Measurements from ENCODE around the gene SLAMF1. TPM values are rescaled to one million over a fixed set of nuclear protein-coding genes. Genes with fewer than 3 reads are reported as not detected.
A peak's percentile ranks its signal among the peaks of the same experiment; 100 is the strongest.

The SLAMF1 gene
- total and polyA plus RNA-seq, 2 donors (not counting 1 experiment from before 2014, with no cell fraction given), result 20.7 to 42.3 TPM

DNA sequence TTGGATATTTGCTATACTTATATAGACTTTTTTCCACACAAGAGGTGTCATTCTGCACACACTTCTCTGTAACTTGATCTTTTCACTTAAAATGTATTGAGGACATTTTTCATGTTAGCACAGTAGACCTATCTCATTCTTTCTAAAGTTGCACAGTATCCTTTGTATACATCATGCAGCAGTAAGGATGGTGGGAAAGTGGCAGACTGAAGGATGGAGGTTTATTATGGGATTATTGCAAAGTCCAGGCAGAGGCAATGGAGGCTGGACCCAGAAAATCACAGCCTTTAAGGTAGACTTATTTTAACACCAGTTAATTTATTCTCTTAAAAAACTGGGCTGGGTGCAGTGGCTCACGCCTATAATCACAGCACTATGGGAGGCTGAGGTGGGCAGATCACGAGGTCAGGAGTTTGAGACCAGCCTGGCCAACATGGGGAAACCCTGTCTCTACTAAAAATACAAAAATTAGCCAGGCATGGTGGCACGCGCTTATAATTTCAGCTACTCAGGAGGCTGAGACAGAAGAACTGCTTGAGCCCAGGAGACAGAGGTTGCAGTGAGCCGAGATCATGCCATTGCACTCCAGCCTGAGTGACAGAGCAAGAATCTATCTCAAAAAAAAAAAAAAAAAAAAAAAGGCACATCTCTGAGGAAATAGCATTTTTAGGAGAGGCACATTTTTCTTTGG is 25.8 kb downstream of the SLAMF1 start:
- Histone ChIP-seq H3K27me3 (replicated peaks in 1 of 4; ENCODE audit: control extremely low read depth in 1 of 4, control insufficient read depth in 3 of 4, insufficient read depth in 4 of 4, low read length in 3 of 4) (no peaks in the 10 kb centered on the region), H2AFZ (ENCODE audit: insufficient read depth, low read depth, low read length, poor library complexity, severe bottlenecking) (peak overlapping the region; percentile 1), H3K36me3 (replicated peaks in 1 of 2; ENCODE audit: control extremely low read depth in 1 of 2, control insufficient read depth in 1 of 2, extremely low read depth in 1 of 2, insufficient read depth in 2 of 2, low read length in 1 of 2) (peaks cover 0 to 49% of the 10 kb centered on the region in 2 experiments), H3K9me3 (ENCODE audit: control extremely low read depth in 1 of 3, control insufficient read depth in 2 of 3, insufficient read depth in 1 of 3, low read length in 2 of 3) (peaks cover 0 to 4% (median 0%) of the 10 kb centered on the region in 3 donors), H3K9ac (ENCODE audit: low read length) (peak overlapping the region; percentile 27), H3K27ac (ENCODE audit: low read length in 2 of 2) (peak overlapping the region; percentile 19 to 70), H3K79me2 (ENCODE audit: control insufficient read depth, insufficient read depth, low read length) (peaks cover 74% of the 10 kb centered on the region), H3K4me1 (ENCODE audit: control insufficient read depth in 2 of 2, insufficient read depth in 2 of 2, low read length in 2 of 2) (peaks cover 58 to 64% of the 10 kb centered on the region in 2 donors), H3K4me2 (replicated peaks; ENCODE audit: low read depth, low read length, poor library complexity, severe bottlenecking) (peak overlapping the region; percentile 57), H4K20me1 (ENCODE audit: control insufficient read depth, insufficient read depth, low read length, poor library complexity, severe bottlenecking) (no peaks in the 10 kb centered on the region), H3K4me3 (ENCODE audit: control extremely low read depth in 1 of 5, extremely low read depth in 1 of 5, insufficient read depth in 1 of 5, low read depth in 2 of 5, low read length in 4 of 5) (peak overlapping the region in 1 of 5 experiments; percentile 18)
- no peak for TF ChIP-seq EZH2 (IDR thresholded peaks at IDR 0.05; ENCODE audit: borderline replicate concordance, insufficient read depth, low read depth, low read length, poor library complexity, severe bottlenecking)
- TF ChIP-seq, protein P1, sequence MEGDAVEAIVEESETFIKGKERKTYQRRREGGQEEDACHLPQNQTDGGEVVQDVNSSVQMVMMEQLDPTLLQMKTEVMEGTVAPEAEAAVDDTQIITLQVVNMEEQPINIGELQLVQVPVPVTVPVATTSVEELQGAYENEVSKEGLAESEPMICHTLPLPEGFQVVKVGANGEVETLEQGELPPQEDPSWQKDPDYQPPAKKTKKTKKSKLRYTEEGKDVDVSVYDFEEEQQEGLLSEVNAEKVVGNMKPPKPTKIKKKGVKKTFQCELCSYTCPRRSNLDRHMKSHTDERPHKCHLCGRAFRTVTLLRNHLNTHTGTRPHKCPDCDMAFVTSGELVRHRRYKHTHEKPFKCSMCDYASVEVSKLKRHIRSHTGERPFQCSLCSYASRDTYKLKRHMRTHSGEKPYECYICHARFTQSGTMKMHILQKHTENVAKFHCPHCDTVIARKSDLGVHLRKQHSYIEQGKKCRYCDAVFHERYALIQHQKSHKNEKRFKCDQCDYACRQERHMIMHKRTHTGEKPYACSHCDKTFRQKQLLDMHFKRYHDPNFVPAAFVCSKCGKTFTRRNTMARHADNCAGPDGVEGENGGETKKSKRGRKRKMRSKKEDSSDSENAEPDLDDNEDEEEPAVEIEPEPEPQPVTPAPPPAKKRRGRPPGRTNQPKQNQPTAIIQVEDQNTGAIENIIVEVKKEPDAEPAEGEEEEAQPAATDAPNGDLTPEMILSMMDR (IDR thresholded peaks at IDR 0.05), result no peak
- POLR2A ChIA-PET, result interaction anchor here (0.7 kb wide), 3 partner anchors 12 to 95 kb away, joined by 5 to 10 read pairs (median 10); no protein-coding TSS in a partner anchor
- ATAC-seq (ENCODE audit: low read depth) (peak; percentile 16), DNase-seq (no peak)
- H3K9me3 Mint-ChIP-seq (ENCODE audit: insufficient read depth), result peaks cover 5% of the 10 kb centered on the region
- peak overlapping the region; percentile 80 for H3K4me3 Mint-ChIP-seq
- no peaks in the 10 kb centered on the region for H3K27me3 Mint-ChIP-seq
- WGBS (ENCODE audit: insufficient coverage), result 0% methylated on average over 2 of the region's 5 CpGs
- intact Hi-C loops (cut with micrococcal nuclease), result no loop called here
- H3K4me1 Mint-ChIP-seq, result peaks cover 76% of the 10 kb centered on the region
- H3K27ac Mint-ChIP-seq, result peak overlapping the region; percentile 81
- CTCF ChIA-PET, result interaction anchor here (0.6 to 10.0 kb wide), 8 partner anchors 9 to 192 kb away, joined by 3 to 76 read pairs (median 10); no protein-coding TSS in a partner anchor

DNA sequence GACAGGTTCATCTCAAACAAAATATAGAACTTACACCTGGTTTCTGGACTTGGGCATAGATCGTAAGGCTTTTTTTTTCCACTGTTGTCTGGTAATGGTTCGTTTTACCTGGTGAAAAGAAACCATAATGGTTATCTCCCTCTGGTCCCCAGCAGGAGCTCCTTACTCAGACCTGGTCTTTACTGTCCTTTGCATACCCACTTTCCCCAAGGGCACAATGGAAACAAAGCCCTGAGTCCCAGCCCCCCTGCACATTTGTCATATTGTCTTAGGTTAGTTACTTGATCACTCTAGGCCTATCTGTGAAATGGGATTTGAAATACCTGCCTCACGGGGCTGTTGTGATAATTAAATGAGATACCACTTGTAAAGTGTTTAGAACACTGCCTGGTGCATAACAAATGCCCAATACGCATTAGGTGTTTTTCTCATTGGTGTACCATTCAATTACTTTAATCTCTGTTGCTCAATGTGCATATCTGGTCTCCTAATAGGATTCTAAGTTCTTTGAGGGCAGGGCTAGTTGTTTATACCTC is 27.0 kb downstream of the SLAMF1 start:
- peaks cover 0 to 59% of the 10 kb centered on the region in 2 experiments for H3K36me3 ChIP-seq (replicated peaks in 1 of 2; ENCODE audit: control extremely low read depth in 1 of 2, control insufficient read depth in 1 of 2, extremely low read depth in 1 of 2, insufficient read depth in 2 of 2, low read length in 1 of 2)
- intact Hi-C loops (cut with micrococcal nuclease), result loop anchor here (2.0 kb wide), 1 partner anchor 55 kb away; no protein-coding TSS in a partner anchor
- Mint-ChIP-seq H3K27ac (no peak overlapping the region), H3K4me3 (peak overlapping the region; percentile 7), H3K4me1 (peaks cover 67% of the 10 kb centered on the region), H3K9me3 (ENCODE audit: insufficient read depth) (peaks cover 5% of the 10 kb centered on the region), H3K27me3 (no peaks in the 10 kb centered on the region)
- no peak overlapping the region for H3K27ac ChIP-seq (ENCODE audit: low read length in 2 of 2)
- ATAC-seq (ENCODE audit: low read depth) (no peak), DNase-seq (no peak)
- no peak overlapping the region for H3K4me2 ChIP-seq (replicated peaks; ENCODE audit: low read depth, low read length, poor library complexity, severe bottlenecking)
- H3K27me3 ChIP-seq (replicated peaks in 1 of 4; ENCODE audit: control extremely low read depth in 1 of 4, control insufficient read depth in 3 of 4, insufficient read depth in 4 of 4, low read length in 3 of 4), result no peaks in the 10 kb centered on the region
- no peak for TF ChIP-seq EZH2 (IDR thresholded peaks at IDR 0.05; ENCODE audit: borderline replicate concordance, insufficient read depth, low read depth, low read length, poor library complexity, severe bottlenecking)
- TF ChIP-seq, protein P1 (IDR thresholded peaks at IDR 0.05), result no peak
- ChIA-PET POLR2A (no interaction called here), CTCF (interaction anchor here (0.5 to 5.8 kb wide), 23 partner anchors 9 to 424 kb away, joined by 3 to 73 read pairs (median 4); partner anchors contain the start of gene SLAMF1)
- no peak overlapping the region for H2AFZ ChIP-seq (ENCODE audit: insufficient read depth, low read depth, low read length, poor library complexity, severe bottlenecking)
- H3K9ac ChIP-seq (ENCODE audit: low read length), result no peak overlapping the region
- H3K4me1 ChIP-seq (ENCODE audit: control insufficient read depth in 2 of 2, insufficient read depth in 2 of 2, low read length in 2 of 2), result peaks cover 45 to 52% of the 10 kb centered on the region in 2 donors
- peaks cover 61% of the 10 kb centered on the region for H3K79me2 ChIP-seq (ENCODE audit: control insufficient read depth, insufficient read depth, low read length)
- peaks cover 0 to 4% (median 0%) of the 10 kb centered on the region in 3 donors for H3K9me3 ChIP-seq (ENCODE audit: control extremely low read depth in 1 of 3, control insufficient read depth in 2 of 3, insufficient read depth in 1 of 3, low read length in 2 of 3)
- no peaks in the 10 kb centered on the region for H4K20me1 ChIP-seq (ENCODE audit: control insufficient read depth, insufficient read depth, low read length, poor library complexity, severe bottlenecking)
- WGBS (ENCODE audit: insufficient coverage), result 100% methylated on average over 2 of the region's 4 CpGs
- no peak overlapping the region for H3K4me3 ChIP-seq (ENCODE audit: control extremely low read depth in 1 of 5, extremely low read depth in 1 of 5, insufficient read depth in 1 of 5, low read depth in 2 of 5, low read length in 4 of 5)
